Retina (tissue), 1 donor: ENCODE measurements around the gene KCNJ6.
"Not testable (repeated sequence)": the region's sequence is repeated elsewhere in the genome, so short reads cannot be mapped to it uniquely, and the experiment has no call there.

Experiments used
- DNase-seq: peaks from one replicate; pipeline ENCODE4 v3.0.0-alpha.2; 2016

The KCNJ6 gene

GRCh38 chr21:37592496-37592895 lies 323.8 kb downstream of the KCNJ6 start:
- no peak for DNase-seq

DNA sequence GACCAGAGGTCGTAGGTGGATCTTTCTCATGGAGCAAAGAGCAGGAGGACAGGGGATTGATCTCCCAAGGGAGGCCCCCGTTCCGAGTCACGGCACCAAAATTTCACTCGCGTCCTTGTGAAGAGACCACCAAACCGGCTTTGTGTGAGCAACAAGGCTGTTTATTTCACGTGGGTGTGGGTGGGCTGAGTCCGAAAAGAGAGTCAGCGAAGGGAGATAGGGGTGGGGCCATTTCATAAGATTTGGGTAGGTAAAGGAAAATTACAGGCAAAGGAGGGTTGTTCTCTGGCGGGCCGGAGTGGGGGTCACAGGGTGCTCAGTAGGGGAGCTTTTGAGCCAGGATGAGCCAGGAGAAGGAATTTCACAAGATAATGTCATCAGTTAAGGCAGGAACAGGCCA lies 324.3 kb downstream of the KCNJ6 start:
- not testable (repeated sequence) for DNase-seq

DNA sequence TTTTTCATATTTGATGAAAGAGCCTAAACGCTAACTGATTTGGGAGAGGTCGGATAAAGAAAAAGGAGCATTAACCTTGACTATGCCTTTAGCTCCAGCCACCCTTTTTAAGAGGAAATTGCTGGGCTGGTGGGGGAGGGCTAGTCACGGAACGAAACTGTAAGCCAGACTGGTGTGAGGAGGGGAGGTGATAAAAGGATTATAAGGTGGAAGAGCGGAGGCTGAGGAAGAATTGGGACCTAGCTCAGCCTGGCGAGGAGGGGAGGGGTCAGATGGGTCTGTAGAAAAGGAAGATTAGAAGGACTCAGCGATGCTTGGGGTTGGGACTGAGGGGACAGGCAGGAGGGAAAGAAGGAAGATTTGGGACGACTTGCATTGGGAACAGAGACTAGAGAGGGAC lies 325.4 kb downstream of the KCNJ6 start:
- not testable (repeated sequence) for DNase-seq

DNA sequence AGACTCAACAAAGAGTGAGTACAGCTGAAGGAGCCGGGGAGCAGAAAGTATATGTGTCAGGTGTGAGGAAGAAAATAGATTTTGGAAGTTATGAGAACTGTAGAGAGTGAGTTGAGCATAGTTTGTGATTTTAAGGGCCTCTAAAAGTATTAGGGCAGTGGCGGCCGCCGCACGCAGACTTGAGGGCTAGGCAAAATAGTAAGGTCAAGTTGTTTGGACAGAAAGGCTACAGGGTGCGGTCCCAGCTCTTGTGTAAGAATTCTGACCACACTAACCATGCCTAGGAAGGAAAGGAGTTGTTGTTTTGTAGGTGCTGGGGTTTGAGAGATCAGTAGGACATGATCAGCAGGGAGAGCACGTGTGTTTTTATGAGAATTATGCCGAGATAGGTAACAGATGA lies 327.6 kb downstream of the KCNJ6 start:
- not testable (repeated sequence) for DNase-seq

DNA sequence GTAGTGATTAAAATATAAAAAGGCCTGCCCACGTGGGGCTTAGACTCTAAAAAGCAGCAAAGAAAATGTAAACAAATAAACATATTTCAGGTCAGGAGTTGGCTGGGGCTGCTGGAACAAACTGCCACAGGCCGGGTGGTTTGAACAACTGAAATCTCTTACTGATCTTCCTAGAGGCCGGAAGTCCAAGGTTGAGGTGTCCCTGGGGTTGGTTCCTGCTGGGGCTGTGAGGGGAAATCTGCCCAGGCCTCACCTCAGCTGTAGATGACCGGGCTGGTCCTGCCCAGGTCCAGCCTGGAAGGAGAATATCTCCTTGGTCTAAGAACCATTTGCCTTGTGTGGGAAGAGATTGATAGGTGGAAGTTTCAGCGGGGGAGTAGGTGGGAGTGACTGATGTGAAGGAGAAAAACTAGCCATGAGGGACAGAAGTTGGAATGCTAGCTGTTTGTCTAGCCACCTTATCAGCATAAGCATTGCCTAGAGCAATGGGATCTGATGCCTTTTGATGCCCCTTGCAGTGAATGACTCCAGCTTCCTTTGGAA lies 328.6 kb downstream of the KCNJ6 start:
- no peak for DNase-seq

DNA sequence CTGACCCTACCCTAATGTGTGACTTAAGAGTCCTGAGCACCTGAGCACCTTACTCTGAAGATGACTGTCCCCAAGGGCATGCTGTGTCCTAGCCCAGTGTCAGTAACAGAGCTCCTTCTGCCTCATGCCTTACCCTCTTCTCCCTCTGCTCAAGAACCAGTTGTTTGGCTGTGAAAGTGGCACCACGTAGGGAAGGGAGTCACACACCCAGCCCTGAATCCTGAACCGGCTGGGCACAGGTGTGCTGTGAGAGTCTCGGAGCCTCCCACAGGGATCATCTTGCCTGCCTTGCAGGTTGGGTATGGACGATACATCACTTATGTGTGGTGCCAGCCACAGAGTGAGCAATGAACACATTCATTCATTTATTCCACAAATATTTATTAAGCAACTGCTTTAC lies 329.1 kb downstream of the KCNJ6 start:
- DNase-seq: no peak

- DNase-seq: peak; percentile 9
These were observed 333.7 kb downstream of the KCNJ6 start for GRCh38 chr21:37582590-37582989.

DNA sequence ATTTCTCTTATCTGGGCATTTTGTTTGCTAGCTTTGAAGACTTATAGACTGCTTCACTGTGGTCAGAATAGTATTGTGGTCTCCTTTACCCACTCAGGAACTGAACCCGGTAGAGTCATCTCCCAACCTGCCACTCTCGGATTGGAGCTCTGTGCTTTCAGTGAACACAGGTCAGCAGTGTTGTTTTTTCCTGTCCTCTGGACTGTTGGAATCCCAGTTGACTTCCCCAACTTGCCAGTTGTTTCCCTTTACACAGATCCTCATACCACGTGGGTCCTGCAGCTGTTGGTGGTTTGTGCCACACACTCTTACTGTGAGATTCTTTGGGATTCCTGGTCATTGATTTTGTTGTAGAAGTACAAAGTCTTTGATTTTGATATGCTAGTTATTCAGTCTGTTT lies 335.6 kb downstream of the KCNJ6 start:
- no peak for DNase-seq

DNA sequence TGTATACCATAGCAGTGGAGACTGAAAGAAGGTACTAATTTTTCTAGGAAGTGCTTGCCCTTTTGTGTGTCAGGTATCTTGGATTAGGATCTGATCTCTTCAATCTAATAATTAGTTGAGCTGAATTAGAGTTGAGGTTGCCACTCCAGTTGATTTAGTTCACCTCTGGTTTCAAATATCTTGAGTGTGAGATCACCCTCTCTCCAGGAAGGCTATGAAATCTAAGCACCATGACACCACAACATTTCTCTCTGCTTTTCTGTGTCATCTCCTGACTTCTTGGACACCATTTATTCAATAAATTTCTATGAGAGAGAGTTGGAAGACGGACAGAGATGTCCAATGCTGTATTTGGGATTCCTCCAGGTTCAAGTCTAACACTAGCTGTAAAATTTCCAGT lies 336.9 kb downstream of the KCNJ6 start:
- no peak for DNase-seq

- no peak for DNase-seq
These were observed 337.7 kb downstream of the KCNJ6 start for GRCh38 chr21:37578471-37579126.

GRCh38 chr21:37576929-37577328 lies 339.3 kb downstream of the KCNJ6 start:
- DNase-seq: not testable (repeated sequence)

DNA sequence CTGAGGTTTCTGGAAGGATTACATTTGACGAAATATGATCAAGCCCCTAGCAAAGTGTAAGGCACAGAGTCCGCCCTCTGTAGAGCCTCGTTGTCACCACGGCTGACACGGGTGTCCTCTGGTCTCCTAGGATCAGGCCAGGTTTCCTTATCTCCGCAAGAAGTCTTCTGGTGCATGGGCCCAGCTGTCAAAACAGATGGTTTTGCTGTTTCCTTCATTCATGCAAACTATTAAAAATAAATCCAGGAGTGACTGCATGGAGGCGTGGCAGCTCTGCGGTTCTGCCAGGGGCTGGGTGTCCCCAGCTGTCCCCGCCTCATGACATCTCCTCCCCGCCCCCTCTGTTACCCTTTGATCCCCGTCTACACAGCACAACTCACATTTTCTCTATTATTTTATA lies 340.7 kb downstream of the KCNJ6 start:
- no peak for DNase-seq

DNA sequence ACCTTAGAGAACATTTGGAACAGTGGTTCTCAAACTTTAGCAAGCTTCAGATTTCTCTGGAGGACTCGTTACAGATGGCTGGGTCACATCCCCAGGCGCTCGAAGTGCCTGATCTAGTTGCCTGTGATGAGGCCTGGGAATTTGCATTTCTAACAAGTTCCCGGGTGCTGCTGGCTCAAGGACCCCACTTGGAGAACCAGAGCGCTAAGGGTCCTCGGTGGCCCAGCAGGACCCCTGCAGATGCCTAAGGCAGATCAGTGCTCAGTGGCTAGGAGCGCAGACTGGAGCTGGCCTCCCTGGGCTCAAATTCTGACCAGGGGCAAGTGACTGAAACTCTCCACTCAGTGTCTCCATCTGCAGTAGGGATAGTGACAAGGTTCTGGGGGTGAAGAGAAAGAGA lies 341.5 kb downstream of the KCNJ6 start:
- no peak for DNase-seq

DNA sequence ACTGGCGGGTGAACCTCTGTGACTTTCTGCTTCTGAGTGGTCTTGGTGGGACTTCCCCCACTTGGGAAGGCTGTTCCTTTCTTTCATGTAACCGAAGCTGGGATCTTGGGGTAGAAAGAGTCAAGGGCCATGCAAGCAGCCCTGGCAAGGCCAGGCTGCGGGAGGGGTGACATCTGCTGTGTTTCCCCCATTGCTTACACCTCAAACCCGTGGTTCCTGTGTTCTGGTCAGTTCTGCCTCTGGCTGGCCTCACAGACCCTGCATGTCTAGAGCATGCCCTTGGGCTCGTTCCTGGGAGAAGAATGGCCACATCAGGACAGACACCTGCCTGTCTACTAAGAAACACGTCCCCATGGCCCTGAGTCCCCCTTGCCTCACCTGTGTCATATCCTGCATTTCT lies 341.9 kb downstream of the KCNJ6 start:
- DNase-seq: no peak

DNA sequence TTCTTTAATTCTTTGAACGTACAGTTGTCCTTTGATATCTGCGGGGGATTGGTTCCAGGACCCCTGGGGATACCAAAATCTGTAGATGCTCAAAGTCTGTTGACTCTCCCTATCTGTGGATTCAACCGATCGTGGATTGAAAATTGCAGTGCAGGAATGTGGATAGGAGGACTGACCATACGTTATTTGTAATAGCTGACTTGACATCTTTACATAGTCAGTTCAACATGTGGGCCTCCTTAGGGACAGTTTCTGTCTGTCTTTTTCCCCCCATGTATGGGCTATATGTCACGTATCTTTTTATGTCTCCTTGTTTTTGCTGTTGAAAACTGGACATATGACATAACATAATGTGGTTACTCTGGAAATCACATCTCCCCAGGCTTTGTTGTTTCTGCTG lies 344.8 kb downstream of the KCNJ6 start:
- no peak for DNase-seq

DNA sequence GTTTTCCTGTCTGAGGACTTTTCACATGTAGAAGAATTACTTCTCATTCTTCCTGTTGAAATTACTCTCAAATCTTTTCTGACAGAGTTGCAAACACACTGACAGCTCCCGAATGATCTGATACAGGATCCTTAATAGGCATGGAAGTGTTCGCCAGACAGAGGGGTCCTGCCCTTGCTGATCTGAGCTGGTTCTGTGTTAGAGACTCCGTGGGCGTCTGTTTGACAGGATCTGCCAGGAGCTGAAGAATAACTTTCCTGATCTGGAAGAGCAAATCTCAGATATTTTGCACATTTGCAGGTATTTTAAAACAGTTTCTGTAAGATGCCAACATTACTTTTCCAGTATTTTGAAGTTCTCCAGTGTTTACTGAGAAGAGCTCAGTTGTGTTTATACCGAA lies 347.3 kb downstream of the KCNJ6 start:
- no peak for DNase-seq

GRCh38 chr21:37568415-37568814 lies 347.8 kb downstream of the KCNJ6 start:
- DNase-seq: no peak

DNA sequence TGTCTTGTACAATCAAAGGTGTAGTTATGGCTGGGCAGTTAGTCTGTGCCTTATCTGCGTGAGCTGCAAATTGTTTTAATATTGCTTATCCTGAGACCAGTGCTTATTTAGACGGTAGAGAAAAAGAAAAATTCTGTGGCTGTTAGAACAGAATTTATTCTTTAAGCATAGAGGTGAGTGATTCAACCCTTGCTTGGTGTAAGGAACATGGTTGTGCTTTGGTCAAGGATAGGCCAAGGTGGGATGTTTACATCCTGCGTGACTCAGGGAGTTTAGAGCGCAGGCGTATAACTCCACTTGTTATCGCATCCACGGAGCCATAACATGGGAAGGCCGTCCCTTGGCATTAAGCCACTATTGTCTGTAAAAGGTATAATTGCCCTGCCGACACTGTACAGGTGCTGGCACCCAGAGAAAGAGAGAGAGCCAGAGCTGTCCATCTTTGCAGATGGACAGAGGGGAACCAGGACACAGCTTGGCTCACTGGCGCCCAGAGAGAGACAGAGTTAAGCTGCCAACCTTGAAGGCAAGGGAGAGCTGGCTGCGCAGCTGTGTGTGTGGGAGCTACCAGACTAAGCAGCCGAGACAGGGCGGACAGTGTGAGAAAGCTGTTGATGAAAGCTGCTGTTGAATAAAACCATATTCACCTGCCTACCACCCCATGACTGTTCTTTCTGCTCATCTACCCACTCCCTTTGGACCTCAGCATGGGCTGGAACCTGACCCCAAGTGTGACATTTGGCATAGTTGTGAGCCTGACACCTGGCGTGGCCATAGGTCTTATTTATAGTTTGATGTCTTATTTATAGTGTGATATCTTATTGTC lies 349.3 kb downstream of the KCNJ6 start:
- no peak for DNase-seq

GRCh38 chr21:37565530-37566223 lies 350.6 kb downstream of the KCNJ6 start:
- no peak for DNase-seq

DNA sequence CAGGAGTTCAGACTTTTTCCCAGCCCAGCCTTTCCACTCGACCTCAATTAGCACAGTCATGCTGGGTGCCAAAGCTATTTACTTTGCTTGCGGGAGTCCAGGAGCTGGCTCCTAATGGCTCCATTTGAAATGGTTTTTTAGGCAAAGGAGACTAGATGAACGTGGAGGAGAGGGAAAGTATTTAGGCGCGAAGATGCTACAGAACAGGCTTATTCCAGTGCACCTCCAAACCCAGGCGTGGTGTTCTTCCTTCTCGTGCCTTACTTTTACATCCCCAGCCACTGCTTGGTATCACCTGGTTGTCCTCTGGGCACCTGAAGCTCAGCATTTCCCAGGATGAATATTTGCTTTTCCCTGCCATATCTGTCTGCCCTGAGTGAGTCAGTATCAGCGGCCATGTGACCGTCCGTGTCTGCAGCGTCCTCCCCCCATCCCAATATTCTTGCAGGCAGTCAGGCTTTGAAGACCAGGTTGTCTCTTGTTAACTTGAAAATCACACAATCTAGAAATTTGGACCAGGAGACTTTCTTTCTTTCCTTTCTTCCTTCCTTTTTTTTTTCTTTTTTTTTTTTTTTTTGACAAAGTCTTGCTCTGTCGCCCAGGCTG lies 351.2 kb downstream of the KCNJ6 start:
- DNase-seq: no peak

DNA sequence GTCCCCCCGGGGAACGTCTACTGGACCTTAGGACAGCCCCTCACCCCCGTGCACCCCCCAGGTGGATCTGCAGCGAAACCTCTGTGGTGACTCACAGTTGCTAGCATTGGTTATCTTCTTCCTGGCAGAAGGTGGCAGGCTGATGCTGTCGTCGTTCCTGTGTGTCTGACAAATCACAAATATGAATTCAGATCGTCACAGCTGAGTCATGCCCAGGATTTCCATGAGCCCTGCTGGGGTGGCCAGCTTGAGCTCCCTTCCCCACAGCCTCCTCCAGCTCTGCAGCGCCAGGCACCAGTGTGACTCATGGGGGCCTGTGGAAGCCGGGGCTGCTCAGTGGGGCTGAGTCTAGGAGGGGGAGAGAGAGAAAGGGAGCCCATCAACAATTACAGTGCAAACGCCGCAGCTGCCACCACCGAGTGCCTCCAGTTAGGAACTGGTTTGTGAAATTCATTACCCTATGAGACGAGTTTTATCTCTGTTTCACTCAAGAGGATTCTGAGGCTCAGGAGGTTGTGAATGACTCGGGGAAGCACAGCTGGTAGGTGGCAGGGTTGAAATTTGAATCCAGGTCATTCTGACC lies 351.8 kb downstream of the KCNJ6 start:
- DNase-seq: no peak

GRCh38 chr21:37563641-37564340 lies 352.5 kb downstream of the KCNJ6 start:
- peak; percentile 96 for DNase-seq
